Immature natural killer cell (primary cell): ENCODE results near the gene PMPCA. TPM values are rescaled to one million over a fixed set of nuclear protein-coding genes. Genes with fewer than 3 reads are reported as not detected.

Experiments used
- polyA plus RNA-seq, 3 donors: library from polyadenylated mRNA; unstranded; fragments of 300-500 nt; fragmentation: Illumina TruSeq; gene quantifications; one replicate each; pipeline ENCODE4 v1.2.3, GENCODE V29; 2021

PMPCA gene
- polyA plus RNA-seq, 3 donors from 2014 or later, result 34.5 to 43.5 (median 42.6) TPM

Other genes starting within 250 kb of the PMPCA start
- not detected for gene LHX3, start 205.5 kb upstream of the PMPCA start, polyA plus RNA-seq
- under 1 TPM in 2 of 3 donors, not detected in 1; 0.59 to 0.89 TPM for gene QSOX2, start 164.8 kb upstream of the PMPCA start, polyA plus RNA-seq
- not detected for gene CCDC187, start 106.6 kb upstream of the PMPCA start, polyA plus RNA-seq
- gene GPSM1, start 83.1 kb upstream of the PMPCA start, polyA plus RNA-seq, result 1 to 10 TPM in 1 of 3 donors, under 1 TPM in 1, not detected in 1; 0.43 to 1.3 TPM
- gene DNLZ, start 46.9 kb upstream of the PMPCA start, polyA plus RNA-seq, result 10 to 100 TPM; 58.4 to 77.4 (median 61.8) TPM
- gene CARD9, start 37.0 kb upstream of the PMPCA start, polyA plus RNA-seq, result under 1 TPM in 2 of 3 donors, not detected in 1; 0.28 to 0.56 TPM
- gene SNAPC4, start 10.5 kb upstream of the PMPCA start, polyA plus RNA-seq, result 1 to 10 TPM in 2 of 3 donors, under 1 TPM in 1; 0.40 to 2.0 (median 1.0) TPM
- gene ENTR1, start within 50 bp of the PMPCA start, polyA plus RNA-seq, result 10 to 100 TPM in 1 of 3 donors, 1 to 10 TPM in 2; 5.7 to 11.5 (median 6.2) TPM
- gene INPP5E, start 29.2 kb downstream of the PMPCA start, polyA plus RNA-seq, result 1 to 10 TPM in 1 of 3 donors, under 1 TPM in 2; 0.85 to 4.4 (median 0.96) TPM
- gene SEC16A, start 72.4 kb downstream of the PMPCA start, polyA plus RNA-seq, result 10 to 100 TPM in 2 of 3 donors, 1 to 10 TPM in 1; 3.9 to 46.0 (median 15.9) TPM
- 10 to 100 TPM in 1 of 3 donors, 1 to 10 TPM in 1, under 1 TPM in 1; 0.98 to 22.8 (median 4.3) TPM for gene NOTCH1, start 135.4 kb downstream of the PMPCA start, polyA plus RNA-seq